Measurements from ENCODE around the gene SAA2.
"Not testable (repeated sequence)": the region's sequence is repeated elsewhere in the genome, so short reads cannot be mapped to it uniquely, and the experiment has no call there.

DNA sequence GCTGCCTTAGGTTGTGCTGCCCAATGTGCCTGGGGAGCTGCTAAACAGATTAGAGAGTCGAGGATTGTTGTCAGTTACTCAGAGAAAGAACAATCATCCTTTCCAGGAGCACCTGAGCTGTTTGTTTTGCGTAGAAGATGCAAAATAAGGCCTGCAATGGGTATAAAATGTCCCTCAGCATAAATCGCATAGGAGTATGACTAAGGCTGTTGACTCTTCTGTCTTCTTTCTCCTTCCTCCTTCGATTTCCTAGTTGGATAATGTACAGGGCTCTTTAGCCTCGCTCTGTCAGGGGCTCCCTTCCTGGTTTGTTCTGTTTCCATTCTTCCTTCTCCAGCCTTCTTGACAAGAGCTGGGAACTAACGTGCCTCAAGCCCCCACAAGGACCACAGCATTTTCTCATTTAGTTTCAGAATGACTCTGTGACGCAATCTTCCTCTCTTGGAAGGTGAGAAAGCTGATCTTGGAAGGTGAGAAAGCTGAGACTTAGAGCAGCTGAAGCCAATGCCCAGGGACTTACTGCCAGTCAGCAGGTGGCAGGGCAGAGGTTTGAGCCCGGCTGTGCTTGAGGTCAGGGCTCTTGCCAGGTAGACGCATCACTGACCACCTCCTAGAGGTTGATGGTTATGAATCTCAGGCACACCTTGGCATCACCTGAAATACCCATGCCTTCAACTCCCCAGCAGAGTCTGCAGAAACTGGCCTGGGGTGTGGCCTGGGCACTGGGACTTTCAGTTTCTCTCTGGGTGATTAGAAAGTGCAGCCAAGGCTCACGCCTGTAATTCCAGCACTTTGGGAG, 19.1 kb upstream of the SAA2 start:
- TF ChIP-seq, protein P1, sequence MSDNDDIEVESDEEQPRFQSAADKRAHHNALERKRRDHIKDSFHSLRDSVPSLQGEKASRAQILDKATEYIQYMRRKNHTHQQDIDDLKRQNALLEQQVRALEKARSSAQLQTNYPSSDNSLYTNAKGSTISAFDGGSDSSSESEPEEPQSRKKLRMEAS (IDR thresholded peaks at IDR 0.05) = not testable (repeated sequence)
- TF ChIP-seq YY1 (IDR thresholded peaks at IDR 0.05; ENCODE audit: low read depth); EP300 (IDR thresholded peaks at IDR 0.05; ENCODE audit: borderline replicate concordance); TCF12 (IDR thresholded peaks at IDR 0.05; ENCODE audit: low read depth); TAF1 (IDR thresholded peaks at IDR 0.05; ENCODE audit: low read depth); NFIC (IDR thresholded peaks at IDR 0.05); TEAD4 (IDR thresholded peaks at IDR 0.05): not testable (repeated sequence)
- 0 out of 2 replicates have a peak, but pooled peaks have one; percentile 20 for TF ChIP-seq CEBPB (IDR thresholded peaks at IDR 0.05)
- TF ChIP-seq, protein P2, sequence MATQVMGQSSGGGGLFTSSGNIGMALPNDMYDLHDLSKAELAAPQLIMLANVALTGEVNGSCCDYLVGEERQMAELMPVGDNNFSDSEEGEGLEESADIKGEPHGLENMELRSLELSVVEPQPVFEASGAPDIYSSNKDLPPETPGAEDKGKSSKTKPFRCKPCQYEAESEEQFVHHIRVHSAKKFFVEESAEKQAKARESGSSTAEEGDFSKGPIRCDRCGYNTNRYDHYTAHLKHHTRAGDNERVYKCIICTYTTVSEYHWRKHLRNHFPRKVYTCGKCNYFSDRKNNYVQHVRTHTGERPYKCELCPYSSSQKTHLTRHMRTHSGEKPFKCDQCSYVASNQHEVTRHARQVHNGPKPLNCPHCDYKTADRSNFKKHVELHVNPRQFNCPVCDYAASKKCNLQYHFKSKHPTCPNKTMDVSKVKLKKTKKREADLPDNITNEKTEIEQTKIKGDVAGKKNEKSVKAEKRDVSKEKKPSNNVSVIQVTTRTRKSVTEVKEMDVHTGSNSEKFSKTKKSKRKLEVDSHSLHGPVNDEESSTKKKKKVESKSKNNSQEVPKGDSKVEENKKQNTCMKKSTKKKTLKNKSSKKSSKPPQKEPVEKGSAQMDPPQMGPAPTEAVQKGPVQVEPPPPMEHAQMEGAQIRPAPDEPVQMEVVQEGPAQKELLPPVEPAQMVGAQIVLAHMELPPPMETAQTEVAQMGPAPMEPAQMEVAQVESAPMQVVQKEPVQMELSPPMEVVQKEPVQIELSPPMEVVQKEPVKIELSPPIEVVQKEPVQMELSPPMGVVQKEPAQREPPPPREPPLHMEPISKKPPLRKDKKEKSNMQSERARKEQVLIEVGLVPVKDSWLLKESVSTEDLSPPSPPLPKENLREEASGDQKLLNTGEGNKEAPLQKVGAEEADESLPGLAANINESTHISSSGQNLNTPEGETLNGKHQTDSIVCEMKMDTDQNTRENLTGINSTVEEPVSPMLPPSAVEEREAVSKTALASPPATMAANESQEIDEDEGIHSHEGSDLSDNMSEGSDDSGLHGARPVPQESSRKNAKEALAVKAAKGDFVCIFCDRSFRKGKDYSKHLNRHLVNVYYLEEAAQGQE (IDR thresholded peaks at IDR 0.05; ENCODE audit: low read depth) = not testable (repeated sequence)
